Keratinocyte (primary cell): Measurements from ENCODE around the gene MANBA. TPM values are rescaled to one million over a fixed set of nuclear protein-coding genes. Genes with fewer than 3 reads are reported as not detected.
"Not testable (repeated sequence)": the region's sequence is repeated elsewhere in the genome, so short reads cannot be mapped to it uniquely, and the experiment has no call there.

Experiments used
- DNase-seq: peaks from one replicate; pipeline ENCODE4 v3.0.0-alpha.2; 2011; ENCODE audit warnings: low read depth, missing footprints, low spot score
- FAIRE-seq: peaks from 2 replicates; lab custom pipeline; 2011; peaks lifted over from hg19 to GRCh38; lab: Jason Lieb, UNC
- H2AFZ ChIP-seq: 2 replicates; pipeline ENCODE4 v1.6.0; 2012; ENCODE audit warnings: low read length, control low read depth, inconsistent platforms; ENCODE audit not compliant: control insufficient read depth
- H3K27ac ChIP-seq: 2 replicates; pipeline ENCODE4 v1.5.1; 2011; ENCODE audit warnings: low read length; ENCODE audit not compliant: control insufficient read depth, insufficient read depth
- H3K27me3 ChIP-seq: 3 replicates; pipeline ENCODE4 v1.6.0; 2011; ENCODE audit warnings: low read length; ENCODE audit not compliant: control insufficient read depth, insufficient read depth; ENCODE audit errors: extremely low read depth
- H3K36me3 ChIP-seq, 2 experiments: 2 replicates in 1 of 2; 3 replicates in 1 of 2; pipeline ENCODE4 v1.5.1; 2011; ENCODE audit warnings: low read length in 2 of 2, mild to moderate bottlenecking in 1 of 2; ENCODE audit not compliant: control insufficient read depth in 2 of 2, insufficient read depth in 2 of 2; ENCODE audit errors: extremely low read depth in 1 of 2
- H3K4me1 ChIP-seq: 3 replicates; pipeline ENCODE4 v1.5.1; 2011; ENCODE audit warnings: low read length; ENCODE audit not compliant: control insufficient read depth, insufficient read depth; ENCODE audit errors: extremely low read depth
- H3K4me2 ChIP-seq: 3 replicates; pipeline ENCODE4 v1.6.0; 2011; ENCODE audit warnings: low read depth, low read length; ENCODE audit not compliant: control insufficient read depth, insufficient read depth; ENCODE audit errors: extremely low read depth
- H3K4me3 ChIP-seq, 3 experiments: fragments of 200-600 bp in 1 of 3; sonication (generic) in 1 of 3; 2 replicates in 2 of 3; 3 replicates in 1 of 3; pipeline ENCODE4 v1.5.1; 2011 to 2016; ENCODE audit warnings: low read length in 3 of 3, mild to moderate bottlenecking in 3 of 3, control low read depth in 2 of 3, inconsistent platforms in 1 of 3, low read depth in 1 of 3, mixed read lengths in 1 of 3, mixed run types in 1 of 3, moderate library complexity in 1 of 3; ENCODE audit not compliant: control insufficient read depth in 2 of 3, insufficient read depth in 2 of 3; ENCODE audit errors: extremely low read depth in 1 of 3
- H3K79me2 ChIP-seq: 2 replicates; pipeline ENCODE4 v1.6.0; 2012; ENCODE audit warnings: low read length; ENCODE audit not compliant: control insufficient read depth, insufficient read depth
- H3K9ac ChIP-seq: 3 replicates; pipeline ENCODE4 v1.6.0; 2011; ENCODE audit warnings: low read length; ENCODE audit not compliant: control insufficient read depth, insufficient read depth; ENCODE audit errors: extremely low read depth
- H3K9me1 ChIP-seq: 3 replicates; pipeline ENCODE4 v1.6.0; 2011; ENCODE audit warnings: low read length; ENCODE audit not compliant: control insufficient read depth, insufficient read depth; ENCODE audit errors: extremely low read depth
- H3K9me3 ChIP-seq: 2 replicates; pipeline ENCODE4 v1.5.1; 2012; ENCODE audit warnings: low read depth, low read length; ENCODE audit not compliant: control insufficient read depth
- H4K20me1 ChIP-seq: 3 replicates; pipeline ENCODE4 v1.6.0; 2011; ENCODE audit warnings: low read length; ENCODE audit not compliant: control insufficient read depth, insufficient read depth; ENCODE audit errors: extremely low read depth
- CTCF ChIP-seq, 3 experiments: IDR thresholded peaks in 1 of 3; conservative IDR thresholded peaks in 1 of 3; optimal IDR thresholded peaks in 1 of 3; 2 replicates in 2 of 3; 3 replicates in 1 of 3; pipeline versions ENCODE3 to v1.5.1; 2011; ENCODE audit warnings: low read length in 3 of 3, mild to moderate bottlenecking in 3 of 3, moderate library complexity in 2 of 3, control low read depth in 1 of 3, inconsistent platforms in 1 of 3; ENCODE audit not compliant: insufficient read depth in 2 of 3; ENCODE audit errors: extremely low read depth in 1 of 3
- EZH2 ChIP-seq: IDR thresholded peaks from one replicate; pipeline ENCODE4 v1.6.1; 2012; ENCODE audit warnings: inconsistent platforms, mild to moderate bottlenecking, low read length, moderate library complexity
- dilution Hi-C: fragments of 300-500 bp; cut with MboI; formaldehyde crosslinking; loops from one replicate; pipeline ENCODE4 v1.7.0; 2020; ENCODE audit warnings: low sequenced_read_pairs; ENCODE audit not compliant: extremely low pct_ligation_motif_present
- polyA plus RNA-seq, 5 experiments: library from polyadenylated mRNA; depleted of rRNA in 3 of 5; stranded (reverse) in 3 of 5; stranded (forward) in 1 of 5; unstranded in 1 of 5; fragments of >200 nt; gene quantifications; 1 replicate in 1 of 5; 2 replicates in 3 of 5; 3 replicates in 1 of 5; pipeline versions ENCODE4 v1.2.1 to v1.2.3, GENCODE V29; 2011 to 2012; ENCODE audit warnings: missing spikeins in 2 of 5, low read depth in 1 of 5, low replicate concordance in 1 of 5

The MANBA gene
- polyA plus RNA-seq, 1 donor (not counting 4 experiments of a cell fraction or from before 2014, with no cell fraction given): 9.3 TPM

DNA sequence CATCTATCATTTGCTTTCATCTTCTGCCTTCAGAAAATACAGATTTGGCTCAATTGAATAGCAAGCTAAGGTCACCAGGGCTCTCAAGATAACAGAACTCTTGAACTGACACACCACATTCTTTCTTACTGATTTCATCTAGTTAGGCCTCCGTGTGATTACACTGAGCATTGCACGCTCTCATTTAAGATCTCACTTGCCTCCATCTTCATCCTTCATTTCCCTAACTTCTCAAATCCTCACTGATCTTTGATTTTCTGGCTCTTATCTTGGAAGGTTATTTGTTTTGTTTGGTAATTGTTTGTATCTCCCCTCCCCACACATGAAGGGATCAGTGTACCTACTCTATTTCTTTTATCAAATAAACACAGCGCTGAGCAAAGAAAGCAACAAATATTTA lies 47.7 kb downstream of the MANBA start:
- DNase-seq: no peak
- no peaks in the 10 kb centered on the region for H3K36me3 ChIP-seq
- H2AFZ ChIP-seq: no peak overlapping the region
- H4K20me1 ChIP-seq: no peaks in the 10 kb centered on the region
- no peaks in the 10 kb centered on the region for H3K27me3 ChIP-seq
- H3K79me2 ChIP-seq: no peaks in the 10 kb centered on the region
- no peak overlapping the region for H3K4me2 ChIP-seq
- no peaks in the 10 kb centered on the region for H3K9me1 ChIP-seq
- FAIRE-seq: no peak
- peaks cover 8% of the 10 kb centered on the region for H3K4me1 ChIP-seq
- TF ChIP-seq EZH2 (no peak), CTCF (optimal IDR thresholded peaks at IDR 0.05 in 1 of 3, IDR thresholded peaks at IDR 0.05 in 1 of 3, conservative IDR thresholded peaks at IDR 0.05 in 1 of 3; ENCODE audit: extremely low read depth in 1 of 3, insufficient read depth in 2 of 3, low read length in 3 of 3) (no peak)
- dilution Hi-C loops: no loop called here
- H3K4me3 ChIP-seq: no peak overlapping the region
- H3K9me3 ChIP-seq: no peaks in the 10 kb centered on the region
- no peak overlapping the region for H3K27ac ChIP-seq
- no peak overlapping the region for H3K9ac ChIP-seq

- H3K4me3 ChIP-seq: no peak overlapping the region
- no peaks in the 10 kb centered on the region for H3K9me1 ChIP-seq
- no peaks in the 10 kb centered on the region for H3K79me2 ChIP-seq
- no peaks in the 10 kb centered on the region for H4K20me1 ChIP-seq
- H3K9ac ChIP-seq: no peak overlapping the region
- dilution Hi-C loops: no loop called here
- H2AFZ ChIP-seq: no peak overlapping the region
- no peak overlapping the region for H3K4me2 ChIP-seq
- no peak for TF ChIP-seq CTCF (optimal IDR thresholded peaks at IDR 0.05 in 1 of 3, IDR thresholded peaks at IDR 0.05 in 1 of 3, conservative IDR thresholded peaks at IDR 0.05 in 1 of 3; ENCODE audit: extremely low read depth in 1 of 3, insufficient read depth in 2 of 3, low read length in 3 of 3)
- TF ChIP-seq EZH2: no peak
- H3K4me1 ChIP-seq: no peaks in the 10 kb centered on the region
- FAIRE-seq (no peak), DNase-seq (no peak)
- no peaks in the 10 kb centered on the region for H3K36me3 ChIP-seq
- no peaks in the 10 kb centered on the region for H3K9me3 ChIP-seq
- H3K27me3 ChIP-seq: no peaks in the 10 kb centered on the region
- H3K27ac ChIP-seq: no peak overlapping the region
Measured at GRCh38 chr4:102710986-102711385, 49.8 kb downstream of the MANBA start.

- H3K4me1 ChIP-seq, H3K36me3 ChIP-seq, FAIRE-seq, H3K4me2 ChIP-seq, DNase-seq, H2AFZ ChIP-seq, H3K27me3 ChIP-seq, H4K20me1 ChIP-seq, H3K9me1 ChIP-seq, H3K9ac ChIP-seq, dilution Hi-C loops, H3K4me3 ChIP-seq, H3K27ac ChIP-seq, H3K9me3 ChIP-seq, H3K79me2 ChIP-seq: not testable (repeated sequence)
Measured at GRCh38 chr4:102709060-102709459, 51.7 kb downstream of the MANBA start.
